Colonic mucosa (tissue), 4 donors: ENCODE results near the gene ADORA2A. TPM values are rescaled to one million over a fixed set of nuclear protein-coding genes. Genes with fewer than 3 reads are reported as not detected.

Experiments
- DNase-seq: peaks from one replicate; pipeline ENCODE4 v3.0.0-alpha.2; 2020
- H3K27ac ChIP-seq: fragments of 200-600 bp; one replicate; pipeline ENCODE4 v1.8.0; 2021
- H3K27me3 ChIP-seq: fragments of 200-600 bp; one replicate; pipeline ENCODE4 v1.8.0; 2021
- H3K36me3 ChIP-seq: fragments of 200-600 bp; one replicate; pipeline ENCODE4 v1.8.0; 2021
- H3K4me1 ChIP-seq: fragments of 200-600 bp; one replicate; pipeline ENCODE4 v1.8.0; 2021; ENCODE audit warnings: mild to moderate bottlenecking
- H3K4me3 ChIP-seq: fragments of 200-600 bp; one replicate; pipeline ENCODE4 v1.8.0; 2021
- H3K9ac ChIP-seq, 2 donors: one replicate each; pipeline ENCODE4 v1.7.0; 2013; ENCODE audit warnings: control low read depth in 2 of 2, low read depth in 2 of 2, low read length in 2 of 2
- H3K9me3 ChIP-seq: fragments of 200-600 bp; one replicate; pipeline ENCODE4 v1.8.0; 2021
- CTCF ChIP-seq: fragments of 200-600 bp; IDR thresholded peaks from one replicate; pipeline ENCODE4 v1.8.0; 2022; ENCODE audit warnings: antibody characterized with exemption, mild to moderate bottlenecking
- intact Hi-C: fragments of 100-400 bp; cut with DNase I; formaldehyde crosslinking; loops from one replicate; pipeline ENCODE4 v1.14.1; 2022
- total RNA-seq, 2 donors: library from RNA; stranded (reverse); fragmentation: NEBNext Ultra II Directional in 1 of 2; extraction: Animal tissue kit (Norgen Biotek cat#: 25700) in 1 of 2; gene quantifications; one replicate each; pipeline ENCODE4 v1.2.1, GENCODE V29; 2021
- donor health status: healthy.
- donor health status: DM: no; HTN: no; CAD: no.
- donor health status: DM: no; HTN: no; CAD: no.

The ADORA2A gene
- total RNA-seq, 2 donors from 2014 or later, result 1.5 to 2.5 TPM

GRCh38 chr22:24467340-24467739 is 39.9 kb downstream of the ADORA2A start:
- H3K9me3 ChIP-seq, result no peaks in the 10 kb centered on the region
- intact Hi-C loops, result no loop called here
- no peak overlapping the region for H3K4me3 ChIP-seq
- no peak overlapping the region for H3K9ac ChIP-seq
- no peak for DNase-seq
- no peak overlapping the region for H3K27ac ChIP-seq
- no peaks in the 10 kb centered on the region for H3K4me1 ChIP-seq
- H3K36me3 ChIP-seq, result no peaks in the 10 kb centered on the region
- no peak for TF ChIP-seq CTCF
- H3K27me3 ChIP-seq, result no peaks in the 10 kb centered on the region

GRCh38 chr22:24471570-24471969 is 44.2 kb downstream of the ADORA2A start:
- H3K27ac ChIP-seq, result no peak overlapping the region
- no peak overlapping the region for H3K9ac ChIP-seq
- TF ChIP-seq CTCF, result no peak
- intact Hi-C loops, result no loop called here
- H3K4me1 ChIP-seq, result no peaks in the 10 kb centered on the region
- no peaks in the 10 kb centered on the region for H3K36me3 ChIP-seq
- no peaks in the 10 kb centered on the region for H3K27me3 ChIP-seq
- H3K4me3 ChIP-seq, result no peak overlapping the region
- no peak for DNase-seq
- no peaks in the 10 kb centered on the region for H3K9me3 ChIP-seq

- TF ChIP-seq CTCF, result no peak
These were observed 45.9 kb downstream of the ADORA2A start for GRCh38 chr22:24473284-24473683.

GRCh38 chr22:24474221-24474620 is 46.8 kb downstream of the ADORA2A start:
- Histone ChIP-seq H3K36me3 (no peaks in the 10 kb centered on the region), H3K9ac (no peak overlapping the region), H3K4me3 (no peak overlapping the region), H3K4me1 (no peaks in the 10 kb centered on the region), H3K9me3 (no peaks in the 10 kb centered on the region), H3K27me3 (no peaks in the 10 kb centered on the region), H3K27ac (no peak overlapping the region)
- no peak for DNase-seq
- intact Hi-C loops, result no loop called here
- no peak for TF ChIP-seq CTCF

More at GRCh38 chr22:24473284-24473683, 45.9 kb downstream of the ADORA2A start:
- H3K4me1 ChIP-seq, result no peaks in the 10 kb centered on the region
- H3K4me3 ChIP-seq, result no peak overlapping the region
- intact Hi-C loops, result no loop called here
- H3K36me3 ChIP-seq, result no peaks in the 10 kb centered on the region
- DNase-seq, result no peak
- H3K9ac ChIP-seq, result no peak overlapping the region
- H3K27ac ChIP-seq, result no peak overlapping the region
- no peaks in the 10 kb centered on the region for H3K27me3 ChIP-seq
- no peaks in the 10 kb centered on the region for H3K9me3 ChIP-seq

- Histone ChIP-seq H3K4me3 (no peak overlapping the region), H3K27me3 (no peaks in the 10 kb centered on the region), H3K4me1 (no peaks in the 10 kb centered on the region), H3K36me3 (no peaks in the 10 kb centered on the region), H3K27ac (no peak overlapping the region), H3K9ac (no peak overlapping the region), H3K9me3 (no peaks in the 10 kb centered on the region)
- no peak for TF ChIP-seq CTCF
- no peak for DNase-seq
- intact Hi-C loops, result no loop called here
These were observed 47.4 kb downstream of the ADORA2A start for GRCh38 chr22:24474649-24475255.
